Pancreas (tissue), 10 donors: ENCODE data around the gene KCNJ15. TPM values are rescaled to one million over a fixed set of nuclear protein-coding genes. Genes with fewer than 3 reads are reported as not detected.

Experiments used
- ATAC-seq, 4 donors: fragments of 200-7000 bp; cut with Tn5 transposase; one replicate each; pipeline versions ENCODE4 v1.8.0 to v1.9.1; 2020; ENCODE audit warnings: mild to moderate bottlenecking in 4 of 4, moderate library complexity in 4 of 4
- DNase-seq, 6 donors: peaks; one replicate each; pipeline ENCODE4 v3.0.0-alpha.2; 2020
- FAIRE-seq: peaks from 2 replicates; lab custom pipeline; 2012; peaks lifted over from hg19 to GRCh38; lab: Jason Lieb, UNC
- H3K27ac ChIP-seq, 4 donors: fragments of 200-600 bp; sonication (generic); 1 replicate in 3 of 4; 2 replicates in 1 of 4; pipeline versions ENCODE4 v1.5.0 to v1.8.0; 2020
- H3K27me3 ChIP-seq, 4 donors: fragments of 200-600 bp; one replicate each; pipeline ENCODE4 v1.8.0; 2021
- H3K36me3 ChIP-seq, 3 donors: fragments of 200-600 bp; sonication (generic) in 1 of 3; one replicate each; pipeline versions ENCODE4 v1.5.0 to v1.8.0; 2020 to 2021
- H3K4me1 ChIP-seq, 3 donors: fragments of 200-600 bp; one replicate each; pipeline ENCODE4 v1.8.0; 2021
- H3K4me3 ChIP-seq, 4 donors: fragments of 200-600 bp; sonication (generic) in 2 of 4; one replicate each; pipeline versions ENCODE4 v1.5.0 to v1.8.0; 2020 to 2021
- H3K9me3 ChIP-seq, 4 donors: fragments of 200-600 bp; one replicate each; pipeline ENCODE4 v1.8.0; 2021
- WGBS, 2 donors: extraction: QIAGEN DNeasy Blood & Tissue Kit; methylation state at CpG; one replicate each; pipeline ENCODE4 v1.1.7; 2013; 5-methylcytosine and 5-hydroxymethylcytosine counted together
- intact Hi-C, 3 donors: fragments of 100-400 bp; cut with DNase I; formaldehyde crosslinking; loops; one replicate each; pipeline versions ENCODE4 v1.11.1 to v1.14.2; 2022
- polyA plus RNA-seq, 2 donors: library from polyadenylated mRNA; stranded (reverse); fragments of 200-250 nt; gene quantifications; one replicate each; pipeline ENCODE4 v1.2.3, GENCODE V29; 2013
- total RNA-seq, 6 donors: library from RNA; stranded (reverse); fragmentation: NEBNext Ultra II Directional in 4 of 6; extraction: Animal tissue kit (Norgen Biotek cat#: 25700) in 4 of 6; gene quantifications; one replicate each; pipeline versions ENCODE4 v1.2.1 to v1.2.4, GENCODE V29; 2021 to 2023
- TF ChIP-seq, protein P1 (sequence below), 4 donors: fragments of 200-600 bp; sonication (generic) in 3 of 4; IDR thresholded peaks; one replicate each; pipeline versions ENCODE4 v1.5.0 to v1.8.0; 2021; ENCODE audit warnings: antibody characterized with exemption in 4 of 4
- donor health status: healthy with polysubstance abuse.
- donor health status: DM: no; HTN: no; CAD: no; lungs with moderate emphysema.
- donor health status: DM: no; HTN: no; CAD: no.
- donor health status: control.
- donor health status: control.
- donor health status: Bipolar disorder and iron deficiency.
- donor health status: DM: yes; HTN: yes; CAD: no.
- donor health status: DM: no; HTN: no; CAD: no.
- donor health status: DM: no; HTN: no; CAD: no.
- donor health status: DM: yes; HTN: yes; CAD: no.

KCNJ15 gene
- total and polyA plus RNA-seq, 8 donors: 16.9 to 48.7 (median 31.0) TPM

DNA sequence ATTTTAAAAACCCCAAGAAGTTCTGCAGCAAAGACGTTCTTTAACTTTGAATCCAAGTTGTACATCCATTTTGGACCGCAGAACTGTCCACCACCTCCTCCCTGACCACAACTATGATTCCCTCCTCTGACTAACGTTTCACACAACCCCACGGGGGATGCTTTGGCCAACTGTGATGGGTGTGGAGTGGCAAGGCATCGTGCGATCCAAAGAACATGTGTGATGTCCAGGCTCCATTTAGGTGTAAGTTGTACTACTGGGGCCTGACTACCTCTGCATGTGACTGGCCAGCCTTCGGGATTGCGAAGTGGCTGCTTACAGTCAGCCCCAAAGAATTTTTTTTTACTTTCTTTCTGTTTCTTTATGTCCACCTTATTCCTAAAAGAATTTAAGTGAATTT is 6.7 kb downstream of the KCNJ15 start:
- ATAC-seq: no peak

DNA sequence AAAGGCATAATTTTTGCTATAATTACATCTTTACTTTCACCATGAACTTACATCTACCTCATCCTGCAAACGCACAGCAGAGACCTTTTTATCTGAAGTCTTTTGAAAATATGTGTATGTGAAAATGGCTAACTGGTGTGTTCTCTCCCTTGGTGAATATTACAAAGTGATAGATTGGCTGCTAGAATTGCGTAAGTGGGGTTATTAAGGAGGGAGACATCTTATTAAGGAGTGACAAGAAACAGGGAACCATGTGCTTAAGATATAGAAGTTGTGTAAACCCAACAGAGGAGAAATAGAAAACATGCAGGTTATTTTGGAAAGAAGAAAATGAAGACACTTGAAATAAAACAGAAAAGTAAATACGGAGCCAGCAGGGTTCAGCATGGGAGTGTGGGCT is 7.8 kb downstream of the KCNJ15 start:
- FAIRE-seq (no peak), DNase-seq (no peak), ATAC-seq (no peak)
- intact Hi-C loops: no loop called here
- Histone ChIP-seq H3K27ac (no peak overlapping the region), H3K27me3 (no peaks in the 10 kb centered on the region), H3K4me1 (peaks cover 14 to 27% (median 17%) of the 10 kb centered on the region in 3 donors), H3K4me3 (no peak overlapping the region), H3K36me3 (peaks cover 0 to 5% (median 0%) of the 10 kb centered on the region in 3 donors), H3K9me3 (no peaks in the 10 kb centered on the region)
- WGBS, 2 donors: 81 to 83% methylated on average over 3 of the region's 3 CpGs
- TF ChIP-seq, protein P1, sequence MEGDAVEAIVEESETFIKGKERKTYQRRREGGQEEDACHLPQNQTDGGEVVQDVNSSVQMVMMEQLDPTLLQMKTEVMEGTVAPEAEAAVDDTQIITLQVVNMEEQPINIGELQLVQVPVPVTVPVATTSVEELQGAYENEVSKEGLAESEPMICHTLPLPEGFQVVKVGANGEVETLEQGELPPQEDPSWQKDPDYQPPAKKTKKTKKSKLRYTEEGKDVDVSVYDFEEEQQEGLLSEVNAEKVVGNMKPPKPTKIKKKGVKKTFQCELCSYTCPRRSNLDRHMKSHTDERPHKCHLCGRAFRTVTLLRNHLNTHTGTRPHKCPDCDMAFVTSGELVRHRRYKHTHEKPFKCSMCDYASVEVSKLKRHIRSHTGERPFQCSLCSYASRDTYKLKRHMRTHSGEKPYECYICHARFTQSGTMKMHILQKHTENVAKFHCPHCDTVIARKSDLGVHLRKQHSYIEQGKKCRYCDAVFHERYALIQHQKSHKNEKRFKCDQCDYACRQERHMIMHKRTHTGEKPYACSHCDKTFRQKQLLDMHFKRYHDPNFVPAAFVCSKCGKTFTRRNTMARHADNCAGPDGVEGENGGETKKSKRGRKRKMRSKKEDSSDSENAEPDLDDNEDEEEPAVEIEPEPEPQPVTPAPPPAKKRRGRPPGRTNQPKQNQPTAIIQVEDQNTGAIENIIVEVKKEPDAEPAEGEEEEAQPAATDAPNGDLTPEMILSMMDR (IDR thresholded peaks at IDR 0.05): no peak

More for the DNA sequence above, 6.7 kb downstream of the KCNJ15 start:
- Histone ChIP-seq H3K36me3 (no peaks in the 10 kb centered on the region), H3K4me3 (no peak overlapping the region), H3K27ac (no peak overlapping the region), H3K9me3 (no peaks in the 10 kb centered on the region), H3K4me1 (peaks cover 12 to 22% (median 17%) of the 10 kb centered on the region in 3 donors), H3K27me3 (no peaks in the 10 kb centered on the region)
- 83 to 84% methylated on average over 8 of the region's 8 CpGs for WGBS, 2 donors
- no peak for FAIRE-seq
- DNase-seq: no peak
- intact Hi-C loops: no loop called here
- TF ChIP-seq, protein P1 (IDR thresholded peaks at IDR 0.05): no peak

DNA sequence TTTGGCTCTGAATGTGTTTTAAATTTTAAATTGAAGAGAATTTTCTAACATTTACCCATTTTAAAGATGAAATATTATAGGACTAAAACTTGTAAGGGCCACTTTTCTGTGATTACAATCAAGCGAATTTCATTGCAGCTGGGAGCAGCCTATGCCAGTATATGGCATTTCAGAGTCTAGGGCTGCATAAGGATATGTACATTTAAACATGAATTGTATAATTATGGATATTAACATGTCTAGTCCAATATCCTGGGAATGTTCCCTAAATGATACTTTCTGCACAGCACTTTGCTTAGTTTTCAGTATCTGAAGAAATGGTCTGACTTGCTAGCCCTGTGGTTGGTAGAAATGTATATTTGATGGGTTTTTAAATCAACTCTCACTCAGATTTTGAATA is 8.4 kb downstream of the KCNJ15 start:
- ATAC-seq (no peak), FAIRE-seq (no peak), DNase-seq (no peak)
- 93 to 97% methylated on average over 1 of the region's 1 CpG for WGBS, 2 donors
- Histone ChIP-seq H3K4me3 (no peak overlapping the region), H3K9me3 (no peaks in the 10 kb centered on the region), H3K36me3 (peaks cover 0 to 5% (median 0%) of the 10 kb centered on the region in 3 donors), H3K4me1 (peaks cover 13 to 21% (median 14%) of the 10 kb centered on the region in 3 donors), H3K27me3 (no peaks in the 10 kb centered on the region), H3K27ac (no peak overlapping the region)
- intact Hi-C loops: no loop called here
- TF ChIP-seq, protein P1 (IDR thresholded peaks at IDR 0.05): no peak

DNA sequence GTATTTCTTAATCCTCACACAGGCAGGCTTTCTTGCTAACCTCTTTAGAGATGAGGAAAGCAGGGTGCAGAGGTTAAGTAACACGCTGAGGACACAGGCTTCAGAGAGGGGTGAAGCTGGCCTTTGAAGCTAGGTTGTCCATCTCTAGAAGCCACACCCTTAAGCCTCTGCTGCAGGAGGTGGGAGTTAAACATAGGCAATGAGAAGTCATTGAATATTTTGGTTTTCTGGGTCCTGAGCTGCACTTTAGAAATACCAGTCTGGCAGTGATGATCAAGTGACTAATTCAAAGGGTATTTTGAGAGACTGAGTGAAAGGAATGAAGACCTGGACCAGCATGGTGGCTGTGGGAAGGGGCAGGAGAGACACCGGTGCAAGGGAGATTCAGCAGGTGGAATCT is 9.9 kb downstream of the KCNJ15 start:
- no peaks in the 10 kb centered on the region for H3K9me3 ChIP-seq
- H3K27me3 ChIP-seq: no peaks in the 10 kb centered on the region
- WGBS, 2 donors: 90 to 94% methylated on average over 2 of the region's 2 CpGs
- DNase-seq: no peak
- no peak for FAIRE-seq
- no peak overlapping the region for H3K4me3 ChIP-seq
- H3K27ac ChIP-seq: no peak overlapping the region
- ATAC-seq: peak in 1 of 4 donors; percentile 9
- intact Hi-C loops: no loop called here
- H3K36me3 ChIP-seq: peaks cover 0 to 5% (median 0%) of the 10 kb centered on the region in 3 donors
- peaks cover 3 to 15% (median 10%) of the 10 kb centered on the region in 3 donors for H3K4me1 ChIP-seq
- TF ChIP-seq, protein P1 (IDR thresholded peaks at IDR 0.05): no peak

DNA sequence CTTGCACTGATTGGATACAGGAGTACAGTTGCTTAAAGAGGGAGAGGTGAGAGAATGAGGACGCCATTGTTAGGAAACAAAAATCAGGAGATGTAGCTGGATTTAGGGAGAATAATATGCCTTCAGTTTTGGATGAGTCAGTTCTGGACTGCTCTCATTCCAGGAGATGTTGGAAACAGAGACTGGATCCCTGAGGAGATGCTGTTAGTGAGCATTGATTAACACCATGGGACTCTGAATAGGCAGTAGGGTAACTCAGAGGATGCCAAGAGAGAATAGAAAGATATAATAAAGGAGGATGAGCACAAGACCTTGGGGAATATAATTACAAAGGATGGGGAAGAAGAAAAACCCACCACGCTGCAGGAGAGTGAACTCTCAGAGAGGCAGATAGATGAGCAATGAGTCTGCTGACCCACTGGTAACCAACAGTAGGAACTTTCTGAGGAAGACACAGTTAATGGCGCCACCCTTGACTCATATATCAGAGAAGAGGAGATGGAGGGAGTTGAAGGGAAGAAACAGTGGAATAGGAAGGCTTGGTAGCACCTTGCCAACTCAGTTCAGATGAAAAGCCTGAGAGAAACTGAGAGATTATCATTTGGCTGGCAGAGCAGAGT is 10.5 kb downstream of the KCNJ15 start:
- TF ChIP-seq, protein P1 (IDR thresholded peaks at IDR 0.05): no peak
- Histone ChIP-seq H3K27me3 (no peaks in the 10 kb centered on the region), H3K36me3 (peaks cover 0 to 5% (median 0%) of the 10 kb centered on the region in 3 donors), H3K4me1 (peaks cover 0 to 11% (median 7%) of the 10 kb centered on the region in 3 donors), H3K27ac (peak overlapping the region in 2 of 4 donors; percentile 6 to 25), H3K4me3 (no peak overlapping the region), H3K9me3 (no peaks in the 10 kb centered on the region)
- DNase-seq: no peak
- intact Hi-C loops: no loop called here
- no peak for FAIRE-seq
- WGBS, 2 donors: 89 to 95% methylated on average over 3 of the region's 3 CpGs
- ATAC-seq: no peak
